HepG2 (cell line): ENCODE results near the gene HOXC9. TPM values are rescaled to one million over a fixed set of nuclear protein-coding genes. Genes with fewer than 3 reads are reported as not detected.

Source experiments
- ATAC-seq: fragments of 200-7000 bp; cut with Tn5 transposase; 3 replicates; pipeline ENCODE4 v1.9.1; 2020; ENCODE audit warnings: mild to moderate bottlenecking, moderate library complexity
- BruUV-seq: library from RNA; stranded (reverse); fragments of 400-500 nt; replicated peaks from 2 replicates; lab custom pipeline; 2021; lab: Mats Ljungman, UMichigan
- CTCF ChIA-PET: fragments of 300-600 bp; formaldehyde crosslinking; extraction: SDS; loops from one replicate; lab custom pipeline; 2021; ENCODE audit warnings: low total read pairs, inconsistent platforms, low intra/inter-chr PET ratio; lab: Yijun Ruan, JAX
- POLR2A ChIA-PET: fragments of 350-600 bp; sonication (Branson Sonifier 250); formaldehyde crosslinking; loops from one replicate; lab custom pipeline; 2020; ENCODE audit warnings: antibody characterized with exemption, inconsistent platforms; lab: Yijun Ruan, JAX
- DNase-seq: peaks from one replicate; pipeline ENCODE4 v3.0.0-alpha.2; 2015; ENCODE audit warnings: low spot score
- FAIRE-seq: peaks from 3 replicates; lab custom pipeline; 2011; peaks lifted over from hg19 to GRCh38; lab: Jason Lieb, UNC
- H2AFZ ChIP-seq: one replicate; pipeline ENCODE4 v1.6.1; 2011; ENCODE audit warnings: low read length, inconsistent platforms
- H3K27ac ChIP-seq: fragments of 300-600 bp; 3 replicates; pipeline ENCODE4 v1.8.0; 2011; ENCODE audit warnings: mixed run types, mild to moderate bottlenecking, mixed read lengths, low read length, inconsistent platforms; ENCODE audit not compliant: insufficient read depth; ENCODE audit errors: extremely low read length
- H3K27me3 ChIP-seq, 2 experiments: fragments of 200-600 bp in 1 of 2; 2 replicates in 1 of 2; 3 replicates in 1 of 2; pipeline versions ENCODE4 v1.6.0 to v1.8.0; 2011; ENCODE audit warnings: low read length in 2 of 2, mild to moderate bottlenecking in 2 of 2, moderate library complexity in 2 of 2, inconsistent platforms in 1 of 2; ENCODE audit not compliant: insufficient read depth in 2 of 2, control insufficient read depth in 1 of 2
- H3K36me3 ChIP-seq, 2 experiments: fragments of 200-600 bp in 1 of 2; replicated peaks in 1 of 2; 2 replicates in 1 of 2; 3 replicates in 1 of 2; pipeline versions ENCODE4 v1.5.1 to v1.8.0; 2011; ENCODE audit warnings: low read length in 2 of 2, inconsistent platforms in 1 of 2; ENCODE audit not compliant: insufficient read depth in 2 of 2, control insufficient read depth in 1 of 2
- H3K4me1 ChIP-seq: 2 replicates; pipeline ENCODE4 v1.5.1; 2012; ENCODE audit warnings: low read length, inconsistent platforms; ENCODE audit not compliant: insufficient read depth
- H3K4me2 ChIP-seq: 2 replicates; pipeline ENCODE4 v1.6.0; 2011; ENCODE audit warnings: low read depth, low read length, inconsistent platforms
- H3K4me3 ChIP-seq, 3 experiments: fragments of 200-600 bp in 1 of 3; sonication (generic), shearing (Covaris generic) in 1 of 3; replicated peaks in 1 of 3; 2 replicates each; pipeline ENCODE4 v1.5.1; 2011 to 2016; ENCODE audit warnings: low read length in 3 of 3, inconsistent platforms in 2 of 3, low read depth in 2 of 3, mild to moderate bottlenecking in 2 of 3, control low read depth in 1 of 3, mixed read lengths in 1 of 3; ENCODE audit not compliant: insufficient read depth in 1 of 3
- H3K79me2 ChIP-seq: one replicate; pipeline ENCODE4 v1.6.1; 2011; ENCODE audit warnings: low read length, inconsistent platforms; ENCODE audit not compliant: insufficient read depth
- H3K9ac ChIP-seq: 2 replicates; pipeline ENCODE4 v1.6.0; 2011; ENCODE audit warnings: mild to moderate bottlenecking, low read depth, low read length, inconsistent platforms; ENCODE audit not compliant: insufficient read depth
- H3K9me3 ChIP-seq: 2 replicates; pipeline ENCODE4 v1.5.1; 2012; ENCODE audit warnings: mild to moderate bottlenecking, low read length
- H4K20me1 ChIP-seq: 2 replicates; pipeline ENCODE4 v1.6.0; 2011; ENCODE audit warnings: inconsistent platforms, mild to moderate bottlenecking, low read length, moderate library complexity; ENCODE audit not compliant: insufficient read depth
- ARID2 ChIP-seq: sonication (generic); formaldehyde crosslinking; IDR thresholded peaks from 2 replicates; pipeline ENCODE4 v1.8.1; 2022; ENCODE audit warnings: mild to moderate bottlenecking, missing genetic modification reagents, borderline replicate concordance
- FOXK2 ChIP-seq: fragments of 450-650 bp; IDR thresholded peaks from 2 replicates; pipeline ENCODE4 v1.6.1; 2016
- HIVEP1 ChIP-seq: sonication (generic); formaldehyde crosslinking; IDR thresholded peaks from 2 replicates; pipeline ENCODE4 v1.4.0; 2020; ENCODE audit warnings: mild to moderate bottlenecking, missing genetic modification reagents
- NFYC ChIP-seq: IDR thresholded peaks from 2 replicates; pipeline ENCODE4 v1.6.1; 2016; ENCODE audit warnings: missing genetic modification reagents, missing compliant biosample characterization
- SCMH1 ChIP-seq: sonication (generic); formaldehyde crosslinking; IDR thresholded peaks from 2 replicates; pipeline ENCODE4 v1.9.0; 2021; ENCODE audit warnings: missing genetic modification reagents, mild to moderate bottlenecking, borderline replicate concordance
- SP140L ChIP-seq: sonication (generic); formaldehyde crosslinking; IDR thresholded peaks from 2 replicates; pipeline ENCODE4 v1.4.0; 2020; ENCODE audit warnings: missing genetic modification reagents, borderline replicate concordance
- TAF15 ChIP-seq: fragments of 200-400 bp; formaldehyde crosslinking; IDR thresholded peaks from one replicate; pipeline ENCODE4 v1.6.1; 2018; ENCODE audit warnings: mild to moderate bottlenecking, low read depth, low read length; ENCODE audit not compliant: poor library complexity, severe bottlenecking
- ZNF160 ChIP-seq: sonication (generic); formaldehyde crosslinking; IDR thresholded peaks from 2 replicates; pipeline ENCODE4 v1.8.0; 2022; ENCODE audit warnings: mild to moderate bottlenecking, inconsistent platforms, missing genetic modification reagents
- ZNF235 ChIP-seq: sonication (generic); formaldehyde crosslinking; IDR thresholded peaks from 2 replicates; pipeline ENCODE4 v1.8.1; 2023; ENCODE audit warnings: mild to moderate bottlenecking, missing genetic modification reagents, borderline replicate concordance
- ZNF446 ChIP-seq: sonication (generic); formaldehyde crosslinking; IDR thresholded peaks from 2 replicates; pipeline ENCODE4 v1.5.0; 2020; ENCODE audit warnings: mild to moderate bottlenecking, missing genetic modification reagents
- ZNF703 ChIP-seq: sonication (generic); formaldehyde crosslinking; IDR thresholded peaks from 2 replicates; pipeline ENCODE4 v1.5.1; 2020; ENCODE audit warnings: missing genetic modification reagents, mild to moderate bottlenecking, moderate library complexity, borderline replicate concordance
- WGBS: methylation state at CpG from one replicate; pipeline ENCODE4 v1.1.6; 2017; ENCODE audit warnings: low lambda C conversion rate; 5-methylcytosine and 5-hydroxymethylcytosine counted together
- in situ Hi-C: cut with HindIII; loops from 2 replicates; pipeline ENCODE4 v1.10.0; 2017; ENCODE audit warnings: low pct_unique_long_range_greater_than_20kb; ENCODE audit not compliant: extremely low pct_ligation_motif_present
- intact Hi-C: fragments of 100-400 bp; cut with micrococcal nuclease; formaldehyde crosslinking; loops from one replicate; pipeline ENCODE4 v1.10.0; 2022; ENCODE audit not compliant: unreplicated experiment
- polyA plus RNA-seq, 8 experiments: library from polyadenylated mRNA; depleted of rRNA in 3 of 8; stranded (reverse) in 7 of 8; unstranded in 1 of 8; fragments of >200 nt; fragmentation: Illumina TruSeq in 4 of 8; extraction: Trizol in 4 of 8; gene quantifications; 2 replicates each; pipeline versions ENCODE4 v1.2.1 to v1.2.3, GENCODE V29; 2011 to 2016; ENCODE audit warnings: low read depth in 4 of 8, missing spikeins in 1 of 8, mixed read lengths in 1 of 8; ENCODE audit not compliant: insufficient read depth in 1 of 8
- total RNA-seq, 5 experiments: library from RNA; depleted of rRNA; stranded (reverse); fragments of >200 nt; fragmentation: Illumina TruSeq; extraction: Trizol; gene quantifications; 2 replicates each; pipeline ENCODE4 v1.2.3, GENCODE V29; 2016; ENCODE audit warnings: low read depth in 1 of 5
- TF ChIP-seq, protein P1 (sequence below): sonication (generic); formaldehyde crosslinking; IDR thresholded peaks from 2 replicates; pipeline ENCODE4 v1.5.1; 2020; ENCODE audit warnings: missing genetic modification reagents, mild to moderate bottlenecking, borderline replicate concordance
- TF ChIP-seq, protein P2 (sequence below), 2 experiments: sonication (generic) in 1 of 2; formaldehyde crosslinking in 1 of 2; IDR thresholded peaks; 2 replicates each; pipeline versions ENCODE4 v1.4.0 to v1.6.1; 2016 to 2020; ENCODE audit warnings: borderline replicate concordance in 1 of 2, low read depth in 1 of 2, mild to moderate bottlenecking in 1 of 2, missing genetic modification reagents in 1 of 2

Gene HOXC9
- total and polyA plus RNA-seq, 2 of the 13 experiments (the other 11 are each of a cell fraction or from before 2014, with no cell fraction given) = 0.11 to 1.1 TPM

DNA sequence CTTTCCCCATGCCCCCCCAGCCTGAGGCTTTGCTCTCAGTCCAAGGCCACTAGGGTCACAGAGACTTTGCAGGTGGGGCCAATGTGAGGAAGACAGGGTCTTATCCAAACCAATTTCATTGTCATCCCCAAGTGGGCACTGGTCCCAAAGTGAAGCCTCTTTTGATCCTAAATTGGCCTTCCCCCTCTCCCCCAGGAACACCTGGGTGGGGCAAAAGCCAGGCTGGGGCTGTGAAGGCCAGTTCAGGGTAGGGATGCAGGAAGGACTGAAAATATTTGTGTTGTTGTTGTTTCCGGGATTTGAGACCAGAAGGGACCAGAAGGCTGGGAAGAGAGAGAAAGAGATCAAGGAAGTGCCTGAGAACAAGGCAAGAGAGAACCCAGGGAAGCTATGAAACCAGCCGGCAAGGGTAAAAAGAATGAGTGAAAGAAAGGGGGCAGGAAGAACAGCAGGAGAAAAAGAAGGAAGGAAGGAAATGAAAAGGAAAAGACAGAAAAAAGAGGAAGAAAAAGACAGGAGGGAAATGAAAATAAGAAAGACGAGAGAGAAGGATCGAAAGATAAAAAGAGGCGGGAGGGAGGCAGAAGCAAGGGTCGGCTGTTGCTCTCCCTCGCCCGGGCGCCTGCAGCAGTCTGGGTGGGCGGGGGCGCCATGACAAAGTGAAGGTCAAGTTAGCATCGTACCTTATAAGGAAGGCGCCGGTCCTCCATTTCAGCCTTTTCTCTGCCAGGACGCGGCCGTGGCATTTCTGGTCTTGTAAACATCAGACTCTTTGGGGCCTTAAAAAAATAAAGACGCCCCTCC, 34.5 kb upstream of the HOXC9 start (continued):
- TF ChIP-seq ZNF446 (no peak), ZNF160 (CRISPR knock-in tag) (no peak)
- TF ChIP-seq, all 625 proteins: peak for 0

DNA sequence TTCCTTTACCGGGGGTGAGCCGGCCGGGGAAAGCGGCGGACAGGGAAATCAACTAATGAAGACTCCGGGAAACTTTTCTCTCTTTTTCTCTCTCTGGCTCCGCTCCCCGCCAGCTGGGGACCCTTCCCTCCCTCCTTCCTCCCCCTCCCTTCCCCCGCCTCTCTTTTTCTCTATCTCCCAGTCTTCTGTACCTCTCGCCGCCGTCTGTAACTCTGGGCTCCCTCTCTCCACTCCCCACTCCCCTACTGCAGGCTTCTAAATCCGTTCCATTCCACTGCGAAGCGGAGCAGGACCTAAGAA, 33.9 kb upstream of the HOXC9 start:
- Histone ChIP-seq H3K27ac (no peak overlapping the region), H3K4me3 (no peak overlapping the region), H2AFZ (no peak overlapping the region), H3K4me1 (no peaks in the 10 kb centered on the region), H4K20me1 (0 out of 2 replicates have a peak, but pooled peaks cover 2% of the 10 kb centered on the region), H3K4me2 (no peak overlapping the region), H3K9me3 (no peaks in the 10 kb centered on the region), H3K9ac (no peak overlapping the region)
- DNase-seq (no peak), FAIRE-seq (no peak), ATAC-seq (no peak)
- BruUV-seq = no TSS peak
- ChIA-PET CTCF (no interaction called here), POLR2A (no interaction called here)
- in situ Hi-C loops (no loop called here), intact Hi-C loops (no loop called here)
- 40% methylated on average over 15 of the region's 15 CpGs for WGBS
- TF ChIP-seq ARID2 (CRISPR knock-in tag) (no peak), HIVEP1 (CRISPR knock-in tag) (no peak), TAF15 (no peak), SCMH1 (no peak), ZNF703 (CRISPR knock-in tag) (no peak), FOXK2 (no peak), ZNF235 (CRISPR knock-in tag) (no peak), NFYC (CRISPR knock-in tag) (no peak), SP140L (CRISPR knock-in tag) (no peak)
- TF ChIP-seq, protein P1, sequence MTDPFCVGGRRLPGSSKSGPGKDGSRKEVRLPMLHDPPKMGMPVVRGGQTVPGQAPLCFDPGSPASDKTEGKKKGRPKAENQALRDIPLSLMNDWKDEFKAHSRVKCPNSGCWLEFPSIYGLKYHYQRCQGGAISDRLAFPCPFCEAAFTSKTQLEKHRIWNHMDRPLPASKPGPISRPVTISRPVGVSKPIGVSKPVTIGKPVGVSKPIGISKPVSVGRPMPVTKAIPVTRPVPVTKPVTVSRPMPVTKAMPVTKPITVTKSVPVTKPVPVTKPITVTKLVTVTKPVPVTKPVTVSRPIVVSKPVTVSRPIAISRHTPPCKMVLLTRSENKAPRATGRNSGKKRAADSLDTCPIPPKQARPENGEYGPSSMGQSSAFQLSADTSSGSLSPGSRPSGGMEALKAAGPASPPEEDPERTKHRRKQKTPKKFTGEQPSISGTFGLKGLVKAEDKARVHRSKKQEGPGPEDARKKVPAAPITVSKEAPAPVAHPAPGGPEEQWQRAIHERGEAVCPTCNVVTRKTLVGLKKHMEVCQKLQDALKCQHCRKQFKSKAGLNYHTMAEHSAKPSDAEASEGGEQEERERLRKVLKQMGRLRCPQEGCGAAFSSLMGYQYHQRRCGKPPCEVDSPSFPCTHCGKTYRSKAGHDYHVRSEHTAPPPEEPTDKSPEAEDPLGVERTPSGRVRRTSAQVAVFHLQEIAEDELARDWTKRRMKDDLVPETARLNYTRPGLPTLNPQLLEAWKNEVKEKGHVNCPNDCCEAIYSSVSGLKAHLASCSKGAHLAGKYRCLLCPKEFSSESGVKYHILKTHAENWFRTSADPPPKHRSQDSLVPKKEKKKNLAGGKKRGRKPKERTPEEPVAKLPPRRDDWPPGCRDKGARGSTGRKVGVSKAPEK (CRISPR knock-in tag) = no peak
- TF ChIP-seq, protein P2, sequence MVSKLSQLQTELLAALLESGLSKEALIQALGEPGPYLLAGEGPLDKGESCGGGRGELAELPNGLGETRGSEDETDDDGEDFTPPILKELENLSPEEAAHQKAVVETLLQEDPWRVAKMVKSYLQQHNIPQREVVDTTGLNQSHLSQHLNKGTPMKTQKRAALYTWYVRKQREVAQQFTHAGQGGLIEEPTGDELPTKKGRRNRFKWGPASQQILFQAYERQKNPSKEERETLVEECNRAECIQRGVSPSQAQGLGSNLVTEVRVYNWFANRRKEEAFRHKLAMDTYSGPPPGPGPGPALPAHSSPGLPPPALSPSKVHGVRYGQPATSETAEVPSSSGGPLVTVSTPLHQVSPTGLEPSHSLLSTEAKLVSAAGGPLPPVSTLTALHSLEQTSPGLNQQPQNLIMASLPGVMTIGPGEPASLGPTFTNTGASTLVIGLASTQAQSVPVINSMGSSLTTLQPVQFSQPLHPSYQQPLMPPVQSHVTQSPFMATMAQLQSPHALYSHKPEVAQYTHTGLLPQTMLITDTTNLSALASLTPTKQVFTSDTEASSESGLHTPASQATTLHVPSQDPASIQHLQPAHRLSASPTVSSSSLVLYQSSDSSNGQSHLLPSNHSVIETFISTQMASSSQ (IDR thresholded peaks at IDR 0.05; ENCODE audit: low read depth) = no peak
- TF ChIP-seq, protein P2 (CRISPR knock-in tag; IDR thresholded peaks at IDR 0.05; ENCODE audit: borderline replicate concordance) = no peak
- TF ChIP-seq, all 625 proteins: peak for 0
- H3K79me2 ChIP-seq = no peaks in the 10 kb centered on the region
- no peaks in the 10 kb centered on the region for H3K36me3 ChIP-seq
- peaks cover 22 to 99% of the 10 kb centered on the region in 2 experiments for H3K27me3 ChIP-seq
